GM12865 (cell line): ENCODE data around the gene APOBEC4.

Experiments
- DNase-seq: peaks from one replicate; pipeline ENCODE4 v3.0.0; 2010; ENCODE audit warnings: low read depth
- H3K4me3 ChIP-seq: 2 replicates; pipeline ENCODE4 v1.5.1; 2011; ENCODE audit warnings: mild to moderate bottlenecking, low read depth, low read length, control low read depth
- TF ChIP-seq, protein P1 (sequence below): IDR thresholded peaks from 2 replicates; pipeline ENCODE4 v1.5.1; 2011; ENCODE audit warnings: low read length, control low read depth, low read depth, inconsistent platforms; ENCODE audit not compliant: insufficient read depth; ENCODE audit errors: missing control alignments

Gene APOBEC4

GRCh38 chr1:183652547-183653461 is at the start of gene APOBEC4:
TSS of gene APOBEC4 (minus strand) at chr1:183653316. CDS start at chr1:183648781, 4,535 bp downstream.
- TF ChIP-seq, protein P1, sequence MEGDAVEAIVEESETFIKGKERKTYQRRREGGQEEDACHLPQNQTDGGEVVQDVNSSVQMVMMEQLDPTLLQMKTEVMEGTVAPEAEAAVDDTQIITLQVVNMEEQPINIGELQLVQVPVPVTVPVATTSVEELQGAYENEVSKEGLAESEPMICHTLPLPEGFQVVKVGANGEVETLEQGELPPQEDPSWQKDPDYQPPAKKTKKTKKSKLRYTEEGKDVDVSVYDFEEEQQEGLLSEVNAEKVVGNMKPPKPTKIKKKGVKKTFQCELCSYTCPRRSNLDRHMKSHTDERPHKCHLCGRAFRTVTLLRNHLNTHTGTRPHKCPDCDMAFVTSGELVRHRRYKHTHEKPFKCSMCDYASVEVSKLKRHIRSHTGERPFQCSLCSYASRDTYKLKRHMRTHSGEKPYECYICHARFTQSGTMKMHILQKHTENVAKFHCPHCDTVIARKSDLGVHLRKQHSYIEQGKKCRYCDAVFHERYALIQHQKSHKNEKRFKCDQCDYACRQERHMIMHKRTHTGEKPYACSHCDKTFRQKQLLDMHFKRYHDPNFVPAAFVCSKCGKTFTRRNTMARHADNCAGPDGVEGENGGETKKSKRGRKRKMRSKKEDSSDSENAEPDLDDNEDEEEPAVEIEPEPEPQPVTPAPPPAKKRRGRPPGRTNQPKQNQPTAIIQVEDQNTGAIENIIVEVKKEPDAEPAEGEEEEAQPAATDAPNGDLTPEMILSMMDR, result no peak
- H3K4me3 ChIP-seq, result no peak within 1 kb of the TSS; the same call in 1 of the 2 replicates
- peak; percentile 62 for DNase-seq

DNA sequence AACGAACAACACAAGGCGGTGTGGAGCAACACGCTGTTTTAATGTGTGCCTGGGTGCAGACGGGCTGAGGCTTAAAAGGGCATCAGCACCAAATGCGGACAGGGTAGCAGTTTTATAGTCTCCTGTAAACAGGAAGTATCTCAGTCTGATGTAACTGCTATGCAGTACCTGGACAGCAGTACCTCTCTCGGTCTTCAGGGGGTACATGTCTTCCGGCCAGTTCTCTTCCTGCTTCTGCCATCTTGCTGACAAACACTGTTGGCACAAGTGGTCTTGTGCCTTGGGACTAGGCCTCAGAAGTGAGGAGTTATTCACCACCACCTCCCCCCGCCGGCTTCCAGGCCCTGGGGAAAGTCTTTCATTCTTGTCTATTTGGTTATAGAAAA is 49.7 kb upstream of the APOBEC4 start:
- TF ChIP-seq, protein P1, result no peak
- H3K4me3 ChIP-seq, result no peak overlapping the region
- DNase-seq, result no peak

GRCh38 chr1:183702087-183702812 is 49.1 kb upstream of the APOBEC4 start:
- no peak overlapping the region for H3K4me3 ChIP-seq
- TF ChIP-seq, protein P1, result no peak
- DNase-seq, result no peak

DNA sequence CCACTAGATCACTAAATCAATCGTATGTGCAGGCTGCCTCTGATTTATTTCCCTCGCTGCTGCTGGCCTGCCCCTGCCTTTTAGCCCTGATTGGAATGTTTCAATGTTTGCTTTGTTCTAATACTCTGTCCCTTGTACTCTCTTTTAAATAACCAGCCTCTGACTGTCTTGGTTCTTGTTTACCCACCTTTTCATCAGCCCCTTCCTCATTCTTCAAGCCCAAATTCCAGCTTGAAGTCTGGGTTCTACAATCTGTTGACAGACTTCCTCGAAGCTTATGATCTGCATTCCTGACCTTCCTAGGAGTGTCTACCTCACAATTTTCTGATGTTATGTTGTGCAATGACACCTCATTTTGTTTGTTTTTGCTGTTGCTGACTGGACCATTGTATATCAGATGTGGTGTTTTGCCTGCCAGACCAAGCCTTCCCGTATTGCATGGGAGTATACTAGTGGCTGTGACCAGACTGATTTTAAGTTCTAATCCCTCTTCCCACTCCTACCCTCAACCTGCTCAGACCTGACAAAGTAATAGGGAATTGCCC is 46.6 kb upstream of the APOBEC4 start:
- no peak for DNase-seq
- H3K4me3 ChIP-seq, result no peak overlapping the region
- TF ChIP-seq, protein P1, result no peak

- TF ChIP-seq, protein P1, result no peak
- H3K4me3 ChIP-seq, result no peak overlapping the region
- no peak for DNase-seq
These were observed 44.9 kb upstream of the APOBEC4 start for GRCh38 chr1:183697814-183698590.

DNA sequence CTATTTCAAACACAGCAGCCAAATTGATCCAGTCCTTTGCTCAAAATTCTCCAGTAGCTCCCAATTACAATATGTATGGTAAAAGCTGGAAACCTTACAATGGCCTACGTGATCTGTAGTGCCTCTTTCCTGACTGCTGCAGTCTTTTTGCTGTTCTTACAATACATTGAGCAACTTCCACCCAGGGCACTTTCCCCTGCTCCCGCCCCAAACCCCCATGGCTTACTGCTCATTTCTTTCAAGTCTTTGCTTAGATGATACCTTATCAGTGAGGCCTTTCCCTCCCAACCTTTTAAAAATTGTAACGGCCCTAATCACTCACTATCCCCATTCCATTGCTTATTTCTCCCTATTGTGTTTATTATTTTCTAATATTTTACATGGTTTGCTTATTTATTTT is 43.9 kb upstream of the APOBEC4 start:
- H3K4me3 ChIP-seq, result no peak overlapping the region
- DNase-seq, result no peak
- TF ChIP-seq, protein P1, result no peak
